Effector memory CD4-positive, alpha-beta T cell (primary cell): ENCODE data around the gene GPATCH3.
A peak's percentile ranks its signal among the peaks of the same experiment; 100 is the strongest.

Source experiments
- DNase-seq, 3 donors: peaks; one replicate each; pipeline ENCODE4 v3.0.0-alpha.2; 2020
- H3K27ac ChIP-seq: 2 replicates; pipeline ENCODE4 v1.7.0; 2013; ENCODE audit warnings: mild to moderate bottlenecking, low read length, moderate library complexity; ENCODE audit not compliant: insufficient read depth, poor library complexity, severe bottlenecking
- H3K27me3 ChIP-seq: replicated peaks from 2 replicates; pipeline ENCODE4 v1.7.0; 2013; ENCODE audit warnings: mild to moderate bottlenecking, low read length; ENCODE audit not compliant: insufficient read depth, control insufficient read depth, poor library complexity, severe bottlenecking
- H3K36me3 ChIP-seq: 2 replicates; pipeline ENCODE4 v1.7.0; 2013; ENCODE audit warnings: mild to moderate bottlenecking, low read length, moderate library complexity; ENCODE audit not compliant: control insufficient read depth, insufficient read depth
- H3K4me1 ChIP-seq: 2 replicates; pipeline ENCODE4 v1.7.0; 2013; ENCODE audit warnings: low read length, mild to moderate bottlenecking; ENCODE audit not compliant: control insufficient read depth, insufficient read depth, poor library complexity, severe bottlenecking
- H3K4me3 ChIP-seq: 2 replicates; pipeline ENCODE4 v1.7.0; 2013; ENCODE audit warnings: low read length, low read depth, mild to moderate bottlenecking; ENCODE audit not compliant: insufficient read depth, poor library complexity, severe bottlenecking
- H3K9me3 ChIP-seq: 2 replicates; pipeline ENCODE4 v1.7.0; 2013; ENCODE audit warnings: mild to moderate bottlenecking, low read length, moderate library complexity; ENCODE audit not compliant: control insufficient read depth

GPATCH3 gene

DNA sequence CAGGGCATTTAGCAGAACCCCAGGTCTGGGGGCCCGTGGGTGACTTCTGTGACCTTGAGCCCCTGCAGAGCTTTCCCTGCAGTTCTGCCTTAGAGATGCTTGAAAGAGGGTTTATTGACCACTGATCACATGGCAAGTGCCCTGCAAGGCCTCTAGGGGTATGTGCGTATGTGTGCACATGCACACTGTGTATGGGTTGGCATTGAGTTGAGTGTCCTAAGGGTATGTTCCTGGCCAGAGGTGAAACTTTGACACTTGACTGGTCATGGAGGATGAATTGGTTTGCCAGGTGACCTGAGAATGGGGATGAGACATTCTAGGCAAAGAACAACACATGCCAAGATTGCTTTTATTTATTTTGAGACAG lies 38.4 kb upstream of the GPATCH3 start:
- Histone ChIP-seq H3K9me3 (no peaks in the 10 kb centered on the region), H3K27ac (no peak overlapping the region), H3K4me1 (no peaks in the 10 kb centered on the region), H3K36me3 (peaks cover 44% of the 10 kb centered on the region), H3K4me3 (no peak overlapping the region), H3K27me3 (no peaks in the 10 kb centered on the region)
- DNase-seq: no peak

DNA sequence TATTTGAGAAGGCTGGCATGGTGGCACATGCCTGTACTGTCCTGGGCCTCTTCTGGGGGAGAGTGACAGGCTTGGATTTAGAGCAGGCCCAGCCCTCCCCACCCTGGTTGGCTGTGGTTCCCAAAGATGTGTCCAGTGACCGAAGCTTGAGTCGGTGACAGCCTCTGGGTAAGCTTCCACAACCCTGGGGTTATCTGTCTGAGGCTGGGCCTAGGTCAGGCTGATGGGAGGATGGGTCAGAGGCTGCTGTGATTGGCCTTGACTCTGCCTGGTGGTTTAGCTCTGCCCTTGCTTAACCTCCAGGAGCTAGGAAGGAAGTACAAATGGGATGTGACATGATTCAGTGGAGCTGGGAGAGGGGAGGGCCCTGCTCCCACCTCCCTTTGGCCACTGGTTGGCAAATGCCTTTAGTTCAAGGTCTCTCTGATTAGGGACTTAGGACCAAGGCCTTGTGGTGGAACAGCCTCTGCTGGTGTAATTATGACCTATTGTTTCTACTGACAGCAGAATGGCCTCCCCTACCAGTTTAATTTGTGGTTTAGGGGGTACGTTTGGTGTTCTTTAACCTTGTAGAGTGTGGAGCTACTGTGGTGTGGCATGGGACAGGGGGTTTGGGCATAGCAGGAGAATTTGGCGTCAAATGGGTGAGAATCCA lies 37.9 kb upstream of the GPATCH3 start:
- H3K27me3 ChIP-seq: no peaks in the 10 kb centered on the region
- H3K4me3 ChIP-seq: no peak overlapping the region
- no peak overlapping the region for H3K27ac ChIP-seq
- no peaks in the 10 kb centered on the region for H3K9me3 ChIP-seq
- DNase-seq: no peak
- H3K4me1 ChIP-seq: no peaks in the 10 kb centered on the region
- peaks cover 39% of the 10 kb centered on the region for H3K36me3 ChIP-seq

DNA sequence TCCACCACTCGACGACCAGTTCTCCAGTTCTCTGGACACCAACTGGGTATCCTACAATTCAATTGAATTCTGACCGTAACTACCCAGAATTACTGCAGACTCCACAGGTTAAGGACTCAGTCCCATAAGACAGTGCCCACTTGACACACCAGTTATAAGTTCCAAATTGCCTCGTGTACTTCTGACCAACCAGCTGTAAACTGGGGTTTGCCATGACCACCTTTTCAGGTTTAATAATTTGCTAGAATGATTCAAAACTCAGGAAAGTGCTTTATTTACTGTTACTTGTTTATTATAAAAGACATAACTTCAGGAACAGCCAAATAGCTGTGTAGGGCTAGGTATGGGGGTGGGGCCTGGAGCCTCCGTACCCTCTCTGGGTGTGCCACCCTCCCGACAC lies 36.6 kb upstream of the GPATCH3 start:
- DNase-seq: no peak
- no peaks in the 10 kb centered on the region for H3K27me3 ChIP-seq
- H3K4me1 ChIP-seq: no peaks in the 10 kb centered on the region
- no peak overlapping the region for H3K4me3 ChIP-seq
- no peaks in the 10 kb centered on the region for H3K9me3 ChIP-seq
- H3K27ac ChIP-seq: no peak overlapping the region
- H3K36me3 ChIP-seq: peaks cover 27% of the 10 kb centered on the region

DNA sequence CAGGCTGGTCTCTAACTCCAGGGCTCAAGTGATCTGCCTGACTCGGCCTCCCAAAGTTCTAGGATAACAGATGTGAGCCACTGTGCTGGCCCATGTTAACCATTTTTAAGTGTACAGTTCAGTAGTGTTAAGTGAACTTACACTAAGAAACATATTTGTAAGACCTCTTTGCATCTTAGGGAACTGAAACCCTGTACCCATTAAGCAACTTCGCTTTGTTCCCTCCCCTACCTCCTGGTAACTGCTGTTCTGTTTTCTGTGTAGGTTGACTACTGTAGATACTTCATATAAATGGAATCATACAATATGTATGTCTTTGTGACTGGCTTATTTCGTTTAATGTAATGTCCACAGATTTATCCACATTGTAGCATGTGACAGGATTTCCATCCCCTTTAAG lies 32.3 kb upstream of the GPATCH3 start:
- peaks cover 42% of the 10 kb centered on the region for H3K36me3 ChIP-seq
- H3K4me1 ChIP-seq: no peaks in the 10 kb centered on the region
- no peak overlapping the region for H3K4me3 ChIP-seq
- DNase-seq: no peak
- H3K27me3 ChIP-seq: no peaks in the 10 kb centered on the region
- H3K27ac ChIP-seq: no peak overlapping the region
- H3K9me3 ChIP-seq: no peaks in the 10 kb centered on the region

DNA sequence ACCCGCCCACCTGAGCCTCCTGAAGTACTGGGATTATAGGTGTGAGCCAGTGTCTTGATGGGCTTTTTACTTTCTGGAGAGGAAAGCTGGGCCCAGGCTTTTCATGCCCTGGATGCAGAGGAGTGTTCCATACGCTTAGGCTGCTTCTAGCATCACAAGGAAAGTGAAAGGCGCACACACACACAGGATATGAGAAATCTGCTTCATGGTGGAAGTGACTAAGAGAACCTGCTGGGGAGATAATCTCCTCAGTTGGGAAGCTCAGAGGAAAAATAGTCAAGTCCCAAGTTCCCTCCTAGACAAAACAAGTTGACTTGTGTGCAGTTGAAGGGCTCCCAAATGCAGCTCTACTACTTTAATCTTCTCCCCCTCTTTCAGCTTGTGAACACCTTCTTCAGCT lies 23.4 kb upstream of the GPATCH3 start:
- Histone ChIP-seq H3K4me1 (peaks cover 6% of the 10 kb centered on the region), H3K9me3 (no peaks in the 10 kb centered on the region), H3K36me3 (peaks cover 24% of the 10 kb centered on the region), H3K27me3 (no peaks in the 10 kb centered on the region), H3K4me3 (no peak overlapping the region), H3K27ac (no peak overlapping the region)
- DNase-seq: no peak

DNA sequence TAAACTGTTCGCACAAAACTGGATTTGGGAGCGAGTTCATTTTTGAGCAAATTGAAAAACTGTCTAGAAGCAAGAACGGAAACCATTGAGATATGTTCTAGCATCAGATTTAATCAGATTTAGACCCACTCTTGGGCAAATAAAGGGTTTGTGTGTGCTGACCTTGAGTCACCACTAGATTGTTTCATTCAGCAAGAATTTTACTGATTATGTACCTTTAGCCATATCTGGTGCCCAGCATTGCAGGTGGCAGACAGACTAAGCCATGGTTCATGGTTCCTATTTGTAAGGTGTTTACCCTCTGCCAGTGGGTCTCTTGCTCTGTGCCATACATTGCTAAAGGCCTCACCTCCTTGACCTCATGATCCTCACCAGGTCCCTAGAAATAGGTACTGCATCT lies 22.6 kb upstream of the GPATCH3 start:
- peak overlapping the region; percentile 89 for H3K27ac ChIP-seq
- H3K4me3 ChIP-seq: no peak overlapping the region
- H3K27me3 ChIP-seq: no peaks in the 10 kb centered on the region
- H3K36me3 ChIP-seq: peaks cover 20% of the 10 kb centered on the region
- DNase-seq: no peak
- no peaks in the 10 kb centered on the region for H3K9me3 ChIP-seq
- H3K4me1 ChIP-seq: peaks cover 6% of the 10 kb centered on the region

DNA sequence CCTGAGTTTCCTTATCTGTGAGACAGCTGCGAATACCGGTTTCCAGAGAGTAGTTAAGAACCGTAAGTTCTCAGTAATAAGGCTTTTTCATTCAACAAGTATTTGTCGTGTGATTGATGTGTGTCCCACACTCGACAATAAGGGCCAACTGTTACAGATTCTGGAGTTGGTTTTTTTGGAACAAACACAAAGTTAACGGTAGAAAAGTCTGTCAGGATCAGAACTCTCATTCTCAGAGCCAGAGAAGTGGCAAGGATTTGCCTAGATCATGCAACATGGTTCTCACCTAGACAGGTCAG lies 22.1 kb upstream of the GPATCH3 start:
- Histone ChIP-seq H3K27ac (peak overlapping the region; percentile 89), H3K4me3 (peak overlapping the region; percentile 83), H3K27me3 (no peaks in the 10 kb centered on the region), H3K4me1 (peaks cover 6% of the 10 kb centered on the region), H3K9me3 (no peaks in the 10 kb centered on the region), H3K36me3 (peaks cover 15% of the 10 kb centered on the region)
- DNase-seq: no peak

DNA sequence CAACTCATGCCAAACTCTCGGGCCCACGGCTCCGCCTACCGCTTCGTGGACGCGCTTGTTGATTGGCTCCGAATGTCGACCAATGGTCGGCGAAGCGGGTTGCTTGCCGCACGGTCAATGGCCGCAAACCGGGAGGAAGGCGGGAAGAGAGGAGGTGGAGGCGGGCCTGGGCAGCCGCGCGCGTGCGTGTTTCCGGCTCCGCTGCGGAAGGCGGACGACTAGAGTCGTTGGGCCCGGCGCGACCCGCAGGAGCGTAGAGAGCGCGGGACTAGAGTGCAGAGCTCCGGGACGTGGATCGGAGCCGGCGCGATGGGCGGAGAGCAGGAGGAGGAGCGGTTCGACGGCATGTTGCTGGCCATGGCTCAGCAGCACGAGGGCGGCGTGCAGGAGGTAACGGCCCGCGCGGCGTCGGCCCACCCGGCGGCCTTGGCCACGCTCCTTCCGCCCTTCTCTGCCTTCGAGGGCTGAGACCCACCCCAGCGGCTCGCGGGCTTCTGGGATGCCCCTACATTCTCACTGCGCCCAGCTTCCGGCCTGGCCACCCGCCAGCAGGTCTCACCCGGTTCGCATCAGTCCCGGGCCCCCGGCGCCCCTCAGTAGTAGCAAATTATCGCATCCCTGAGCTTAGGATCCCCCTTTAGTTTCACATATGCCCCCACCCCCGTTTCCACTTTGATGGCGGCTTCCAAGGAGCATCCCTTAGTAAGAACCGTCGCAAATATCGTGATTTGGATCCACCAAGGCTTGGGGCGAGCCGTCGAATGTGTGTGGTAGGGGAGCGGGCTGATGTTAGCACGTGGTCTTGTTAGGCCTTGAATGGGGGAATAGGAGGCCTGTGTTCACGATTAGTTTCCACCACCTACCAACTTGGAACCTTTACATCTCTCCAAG lies 21.5 kb upstream of the GPATCH3 start, which contains the start of gene NUDC:
Gene NUDC (plus strand): TSS at position 204 of the 891 bp plus-strand sequence. CDS start 106 bp downstream, at position 310.
- DNase-seq: peak; percentile 90 to 95 (median 93)
- H3K36me3 ChIP-seq: peaks cover 14% of the 10 kb centered on the region
- no peaks in the 10 kb centered on the region for H3K27me3 ChIP-seq
- no peaks in the 10 kb centered on the region for H3K9me3 ChIP-seq
- H3K27ac ChIP-seq: peak within 1 kb of the TSS; percentile 89
- H3K4me3 ChIP-seq: peak within 1 kb of the TSS; percentile 83
- H3K4me1 ChIP-seq: peaks cover 6% of the 10 kb centered on the region

DNA sequence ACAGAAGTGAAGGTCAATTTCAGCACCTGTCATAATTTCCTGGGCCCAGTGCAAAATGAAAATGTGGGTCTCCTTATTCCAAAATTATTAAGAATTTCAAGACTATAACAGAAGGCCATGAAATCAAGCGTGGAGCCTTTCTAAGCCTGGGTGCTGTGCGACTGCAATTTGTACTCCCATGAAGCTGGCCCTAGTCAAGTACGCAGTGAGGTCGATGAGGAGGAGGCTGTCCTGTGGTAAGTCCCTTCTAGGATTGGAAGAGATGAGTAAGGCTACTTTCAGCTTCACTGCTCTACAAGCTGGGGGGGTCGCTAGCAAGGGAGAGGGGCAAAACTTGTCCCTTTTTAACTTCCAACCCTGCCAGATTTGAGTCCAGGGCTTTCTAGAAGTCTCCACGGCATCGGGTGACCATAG lies 20.9 kb upstream of the GPATCH3 start:
- H3K9me3 ChIP-seq: no peaks in the 10 kb centered on the region
- DNase-seq: no peak
- H3K27me3 ChIP-seq: no peaks in the 10 kb centered on the region
- H3K36me3 ChIP-seq: peaks cover 9% of the 10 kb centered on the region
- peak overlapping the region; percentile 89 for H3K27ac ChIP-seq
- H3K4me3 ChIP-seq: peak overlapping the region; percentile 83
- peaks cover 6% of the 10 kb centered on the region for H3K4me1 ChIP-seq

DNA sequence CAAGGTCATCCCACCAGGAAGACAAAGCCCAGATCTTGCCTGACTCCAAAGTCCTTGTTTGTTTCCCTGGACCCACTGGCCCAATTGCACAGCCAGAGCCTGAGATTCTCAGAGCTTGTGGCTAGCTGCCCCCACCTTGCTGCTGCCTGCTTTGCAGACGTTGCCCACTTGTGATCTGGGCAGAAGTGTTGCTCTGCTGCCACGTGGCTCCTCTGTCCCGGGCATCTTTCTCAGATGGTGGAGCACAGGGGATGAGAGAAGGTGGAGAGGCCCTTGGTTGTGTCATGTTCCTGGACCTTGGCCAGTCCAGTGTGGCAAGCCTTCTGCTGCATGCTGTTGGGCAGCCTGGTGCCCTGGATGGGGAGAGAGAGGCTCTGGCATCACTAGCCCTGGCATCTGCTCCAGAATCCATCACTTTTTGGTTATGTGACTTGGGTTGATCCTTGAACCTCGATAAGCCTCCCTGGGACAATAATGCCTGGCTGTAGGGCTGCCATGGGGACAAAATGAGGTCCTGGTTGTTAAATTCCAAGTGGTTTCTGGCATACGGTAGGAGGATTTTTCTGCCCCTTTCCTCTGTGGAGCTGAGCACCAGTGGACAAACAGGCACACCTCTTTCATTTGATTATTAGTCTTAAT lies 15.1 kb upstream of the GPATCH3 start:
- Histone ChIP-seq H3K27me3 (no peaks in the 10 kb centered on the region), H3K36me3 (no peaks in the 10 kb centered on the region), H3K9me3 (no peaks in the 10 kb centered on the region), H3K27ac (no peak overlapping the region), H3K4me1 (no peaks in the 10 kb centered on the region), H3K4me3 (no peak overlapping the region)
- DNase-seq: no peak
